Progenitor cell of endocrine pancreas (in vitro differentiated cells): Measurements from ENCODE around the gene RGS17. TPM values are rescaled to one million over a fixed set of nuclear protein-coding genes. Genes with fewer than 3 reads are reported as not detected.

Source experiments
- DNase-seq: peaks from one replicate; pipeline ENCODE4 v3.0.0; 2021; ENCODE audit warnings: low spot score; ENCODE audit not compliant: unreplicated experiment
- H3K27ac Mint-ChIP-seq: 2 replicates; pipeline ENCODE4 v1.8.0; 2021; ENCODE audit warnings: mild to moderate bottlenecking, moderate library complexity, mixed read lengths
- H3K27me3 Mint-ChIP-seq: 2 replicates; pipeline ENCODE4 v1.8.0; 2021; ENCODE audit warnings: mixed read lengths
- H3K36me3 Mint-ChIP-seq: 2 replicates; pipeline ENCODE4 v1.8.0; 2022; ENCODE audit warnings: mixed read lengths; ENCODE audit not compliant: insufficient read depth
- H3K4me1 Mint-ChIP-seq: 2 replicates; pipeline ENCODE4 v1.8.0; 2021; ENCODE audit warnings: low read depth, mixed read lengths
- H3K4me3 Mint-ChIP-seq: 2 replicates; pipeline ENCODE4 v1.8.0; 2021; ENCODE audit warnings: low read depth, mild to moderate bottlenecking, moderate library complexity, mixed read lengths
- H3K9me3 Mint-ChIP-seq: 2 replicates; pipeline ENCODE4 v1.8.0; 2021; ENCODE audit warnings: low read depth, mixed read lengths
- total RNA-seq: library from RNA; stranded (reverse); gene quantifications from 2 replicates; pipeline ENCODE4 v1.2.1, GENCODE V29; 2021
- TF ChIP-seq, protein P1 (sequence below): fragments of 200-600 bp; sonication (generic); IDR thresholded peaks from one replicate; pipeline ENCODE4 v1.5.0; 2021; ENCODE audit warnings: antibody characterized with exemption, mild to moderate bottlenecking; ENCODE audit not compliant: unreplicated experiment

RGS17 gene
- total RNA-seq, 1 donor from 2014 or later = 2.6 TPM

DNA sequence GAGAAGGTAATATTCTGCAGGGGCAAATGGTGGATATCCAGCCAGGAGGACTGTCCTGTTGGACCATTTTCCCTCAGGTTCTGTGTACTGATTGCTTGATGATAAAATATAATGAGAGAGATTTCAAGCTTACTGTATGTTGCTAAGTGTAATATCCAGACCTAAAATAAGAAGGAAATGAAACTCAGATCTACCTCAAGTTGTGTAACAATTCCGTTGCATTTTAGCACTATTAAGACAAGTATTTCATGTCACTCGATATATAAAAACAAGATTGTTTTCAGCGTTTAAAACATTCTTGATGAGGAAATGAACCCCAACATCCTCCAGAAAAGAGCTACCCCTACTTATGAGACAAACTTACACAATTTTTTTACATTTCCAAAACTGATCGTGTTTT is 57.2 kb downstream of the RGS17 start:
- TF ChIP-seq, protein P1, sequence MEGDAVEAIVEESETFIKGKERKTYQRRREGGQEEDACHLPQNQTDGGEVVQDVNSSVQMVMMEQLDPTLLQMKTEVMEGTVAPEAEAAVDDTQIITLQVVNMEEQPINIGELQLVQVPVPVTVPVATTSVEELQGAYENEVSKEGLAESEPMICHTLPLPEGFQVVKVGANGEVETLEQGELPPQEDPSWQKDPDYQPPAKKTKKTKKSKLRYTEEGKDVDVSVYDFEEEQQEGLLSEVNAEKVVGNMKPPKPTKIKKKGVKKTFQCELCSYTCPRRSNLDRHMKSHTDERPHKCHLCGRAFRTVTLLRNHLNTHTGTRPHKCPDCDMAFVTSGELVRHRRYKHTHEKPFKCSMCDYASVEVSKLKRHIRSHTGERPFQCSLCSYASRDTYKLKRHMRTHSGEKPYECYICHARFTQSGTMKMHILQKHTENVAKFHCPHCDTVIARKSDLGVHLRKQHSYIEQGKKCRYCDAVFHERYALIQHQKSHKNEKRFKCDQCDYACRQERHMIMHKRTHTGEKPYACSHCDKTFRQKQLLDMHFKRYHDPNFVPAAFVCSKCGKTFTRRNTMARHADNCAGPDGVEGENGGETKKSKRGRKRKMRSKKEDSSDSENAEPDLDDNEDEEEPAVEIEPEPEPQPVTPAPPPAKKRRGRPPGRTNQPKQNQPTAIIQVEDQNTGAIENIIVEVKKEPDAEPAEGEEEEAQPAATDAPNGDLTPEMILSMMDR = no peak
- DNase-seq = no peak
- Mint-ChIP-seq H3K9me3 (no peaks in the 10 kb centered on the region), H3K36me3 (no peaks in the 10 kb centered on the region), H3K27me3 (no peaks in the 10 kb centered on the region), H3K27ac (no peak overlapping the region), H3K4me1 (peaks cover 2% of the 10 kb centered on the region), H3K4me3 (no peak overlapping the region)

DNA sequence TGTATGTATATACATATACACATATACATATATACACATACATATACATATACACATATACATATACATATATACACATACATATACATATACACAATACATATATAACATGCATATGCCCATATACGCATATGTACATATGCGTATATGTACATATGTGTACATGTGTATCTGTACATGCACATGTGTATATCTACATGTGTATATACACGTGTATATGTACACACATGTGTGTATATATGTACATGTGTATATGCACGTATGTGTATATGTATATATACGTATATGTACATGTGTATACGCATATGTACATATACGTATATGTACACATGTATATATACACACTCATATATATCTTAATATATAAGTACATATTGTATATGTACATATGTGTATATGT is 60.3 kb downstream of the RGS17 start:
- Mint-ChIP-seq H3K27ac (no peak overlapping the region), H3K9me3 (peaks cover 21% of the 10 kb centered on the region), H3K36me3 (no peaks in the 10 kb centered on the region), H3K27me3 (no peaks in the 10 kb centered on the region), H3K4me1 (peaks cover 2% of the 10 kb centered on the region), H3K4me3 (no peak overlapping the region)
- TF ChIP-seq, protein P1 = no peak
- DNase-seq = no peak

DNA sequence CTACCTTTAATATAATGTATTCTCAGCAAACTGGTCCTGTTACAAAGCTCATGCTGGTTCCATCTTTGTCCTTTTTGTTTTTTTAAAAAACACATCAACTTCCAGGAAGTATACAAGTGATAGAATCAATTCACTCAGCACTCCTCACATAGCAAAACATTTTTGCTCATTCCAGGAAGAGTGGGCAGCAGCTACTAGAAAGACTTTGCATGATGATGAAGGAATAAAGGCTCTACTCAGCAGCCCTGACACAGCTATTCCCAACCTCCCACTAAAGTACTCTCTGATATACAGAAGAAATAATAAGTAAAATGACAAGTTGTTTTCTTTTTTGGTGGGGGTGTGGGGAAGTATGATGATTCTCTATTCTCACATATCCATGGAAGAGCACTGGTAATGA is 61.2 kb downstream of the RGS17 start:
- TF ChIP-seq, protein P1 = no peak
- Mint-ChIP-seq H3K4me3 (no peak overlapping the region), H3K9me3 (peaks cover 24% of the 10 kb centered on the region), H3K27ac (no peak overlapping the region), H3K36me3 (no peaks in the 10 kb centered on the region), H3K27me3 (no peaks in the 10 kb centered on the region), H3K4me1 (peaks cover 2% of the 10 kb centered on the region)
- no peak for DNase-seq

DNA sequence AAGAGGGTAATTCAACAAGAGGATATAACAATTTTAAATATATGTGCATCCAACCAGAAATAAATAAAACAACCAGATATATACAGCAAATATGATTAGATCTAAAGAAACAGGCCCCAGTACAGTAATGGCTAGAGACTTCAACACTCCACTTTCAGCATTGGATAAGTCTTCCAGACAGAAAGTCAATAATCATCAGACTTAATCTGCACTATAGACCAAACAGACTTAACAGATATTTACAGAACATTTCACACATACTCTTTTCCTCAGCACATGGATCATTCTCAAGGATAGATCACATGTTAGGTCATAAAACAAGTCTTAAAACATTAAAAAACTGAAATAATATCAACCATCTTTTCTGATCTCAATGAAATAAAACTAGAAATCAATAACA is 65.9 kb downstream of the RGS17 start:
- peaks cover 35% of the 10 kb centered on the region for H3K9me3 Mint-ChIP-seq

DNA sequence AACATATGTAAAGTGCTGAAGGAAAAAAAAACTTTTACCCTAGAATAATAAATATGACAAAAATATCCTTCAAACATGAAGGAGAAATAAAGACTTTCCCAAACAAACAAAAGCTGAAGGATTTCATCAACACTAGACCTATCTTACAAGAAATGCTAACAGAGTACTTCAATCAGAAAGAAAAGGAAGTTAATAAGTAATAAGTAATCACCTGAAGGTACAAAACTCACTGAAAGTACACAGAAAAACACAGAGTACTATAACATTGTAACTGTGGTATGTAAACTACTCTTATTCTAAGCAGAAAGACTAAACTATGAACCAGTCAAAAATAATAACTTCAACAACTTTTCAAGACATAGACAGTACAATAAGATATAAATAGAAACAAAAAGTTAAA is 67.1 kb downstream of the RGS17 start:
- Mint-ChIP-seq H3K4me1 (no peaks in the 10 kb centered on the region), H3K27me3 (no peaks in the 10 kb centered on the region), H3K27ac (no peak overlapping the region), H3K9me3 (peaks cover 35% of the 10 kb centered on the region), H3K4me3 (no peak overlapping the region), H3K36me3 (no peaks in the 10 kb centered on the region)
- TF ChIP-seq, protein P1 = no peak
- DNase-seq = no peak

More for the DNA sequence above, 65.9 kb downstream of the RGS17 start:
- Mint-ChIP-seq H3K4me1 (no peaks in the 10 kb centered on the region), H3K4me3 (no peak overlapping the region), H3K36me3 (no peaks in the 10 kb centered on the region), H3K27ac (no peak overlapping the region), H3K27me3 (no peaks in the 10 kb centered on the region)
- no peak for DNase-seq
- TF ChIP-seq, protein P1 = no peak
